Prostate gland (tissue), 2 donors: ENCODE measurements around the gene LAP3.

ENCODE experiments used
- POLR2A ChIP-seq: fragments of 450-650 bp; IDR thresholded peaks from one replicate; pipeline ENCODE4 v1.6.1; 2016; ENCODE audit warnings: antibody characterized with exemption, mild to moderate bottlenecking
- TF ChIP-seq, protein P1 (sequence below), 4 experiments: fragments of 200-600 bp in 2 of 4; fragments of 450-650 bp in 2 of 4; sonication (generic) in 2 of 4; IDR thresholded peaks; 1 replicate in 3 of 4; 2 replicates in 1 of 4; pipeline ENCODE4 v1.5.1; 2016 to 2019; ENCODE audit warnings: antibody characterized with exemption in 4 of 4, mild to moderate bottlenecking in 2 of 4, moderate library complexity in 2 of 4

DNA sequence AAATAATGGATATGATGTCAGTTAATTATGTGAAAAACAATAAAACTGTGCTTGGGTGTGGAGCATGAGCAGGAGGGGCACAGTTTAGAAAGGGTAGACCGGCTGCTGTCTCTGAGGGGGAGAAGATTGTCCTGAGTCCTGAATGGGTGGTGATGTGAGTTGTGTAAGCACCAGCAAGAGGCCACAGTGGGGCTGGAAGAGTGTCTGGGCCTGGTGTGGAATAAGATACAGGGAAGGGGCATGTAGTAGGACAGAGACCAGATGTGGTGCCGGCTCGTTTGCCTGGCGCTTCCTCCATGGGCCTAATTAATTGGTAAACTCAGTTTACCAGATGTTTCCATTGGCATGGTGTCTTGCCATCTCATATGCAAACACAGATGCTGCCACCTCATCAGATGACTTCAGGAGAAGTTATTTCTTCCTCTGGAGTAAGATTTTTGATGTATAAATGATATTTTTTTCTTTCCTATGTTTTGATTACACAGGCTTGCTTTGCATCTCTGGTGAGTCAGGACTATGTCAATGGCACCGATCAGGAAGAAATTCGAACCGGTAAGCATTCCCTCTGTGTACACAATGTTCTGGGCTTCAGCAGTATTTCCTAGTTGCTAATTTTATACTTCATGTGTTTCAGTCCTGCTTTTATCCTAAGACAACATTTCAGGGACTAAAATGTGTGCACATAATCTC, 42.6 kb downstream of the LAP3 start:
- no peak for TF ChIP-seq POLR2A
- TF ChIP-seq, protein P1, sequence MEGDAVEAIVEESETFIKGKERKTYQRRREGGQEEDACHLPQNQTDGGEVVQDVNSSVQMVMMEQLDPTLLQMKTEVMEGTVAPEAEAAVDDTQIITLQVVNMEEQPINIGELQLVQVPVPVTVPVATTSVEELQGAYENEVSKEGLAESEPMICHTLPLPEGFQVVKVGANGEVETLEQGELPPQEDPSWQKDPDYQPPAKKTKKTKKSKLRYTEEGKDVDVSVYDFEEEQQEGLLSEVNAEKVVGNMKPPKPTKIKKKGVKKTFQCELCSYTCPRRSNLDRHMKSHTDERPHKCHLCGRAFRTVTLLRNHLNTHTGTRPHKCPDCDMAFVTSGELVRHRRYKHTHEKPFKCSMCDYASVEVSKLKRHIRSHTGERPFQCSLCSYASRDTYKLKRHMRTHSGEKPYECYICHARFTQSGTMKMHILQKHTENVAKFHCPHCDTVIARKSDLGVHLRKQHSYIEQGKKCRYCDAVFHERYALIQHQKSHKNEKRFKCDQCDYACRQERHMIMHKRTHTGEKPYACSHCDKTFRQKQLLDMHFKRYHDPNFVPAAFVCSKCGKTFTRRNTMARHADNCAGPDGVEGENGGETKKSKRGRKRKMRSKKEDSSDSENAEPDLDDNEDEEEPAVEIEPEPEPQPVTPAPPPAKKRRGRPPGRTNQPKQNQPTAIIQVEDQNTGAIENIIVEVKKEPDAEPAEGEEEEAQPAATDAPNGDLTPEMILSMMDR (IDR thresholded peaks at IDR 0.05) = no peak
